K562 (cell line): ENCODE data around the gene CATSPER3. TPM values are rescaled to one million over a fixed set of nuclear protein-coding genes. Genes with fewer than 3 reads are reported as not detected.

Experiments
- ATAC-seq: fragments of 200-7000 bp; cut with Tn5 transposase; 3 replicates; pipeline ENCODE4 v1.9.1; 2020; ENCODE audit warnings: moderate library complexity
- BruUV-seq: library from RNA; stranded (reverse); fragments of 400-500 nt; replicated peaks from 2 replicates; lab custom pipeline; 2021; lab: Mats Ljungman, UMichigan
- CTCF ChIA-PET: fragments of 300-600 bp; formaldehyde crosslinking; extraction: SDS; loops from one replicate; lab custom pipeline; 2021; ENCODE audit warnings: low intra/inter-chr PET ratio; lab: Yijun Ruan, JAX
- POLR2A ChIA-PET: fragments of 300-600, 350-650 bp; sonication (Branson Sonifier 250); formaldehyde crosslinking; extraction: SDS; loops from one replicate; lab custom pipeline; 2021; ENCODE audit warnings: antibody characterized with exemption, inconsistent platforms; lab: Yijun Ruan, JAX
- DNase-seq, 4 experiments: peaks; one replicate each; pipeline versions ENCODE4 v3.0.0 to v3.0.0-alpha.2; 2011 to 2018; ENCODE audit warnings: low spot score in 3 of 4, mixed read lengths in 3 of 4; ENCODE audit errors: extremely low read depth in 1 of 4
- FAIRE-seq: peaks from 2 replicates; lab custom pipeline; 2011; peaks lifted over from hg19 to GRCh38; lab: Jason Lieb, UNC
- H2AFZ ChIP-seq: 2 replicates; pipeline ENCODE4 v1.6.0; 2011; ENCODE audit warnings: low read depth, low read length, control low read depth, inconsistent platforms
- H3K27ac ChIP-seq: fragments of 200-600 bp; 3 replicates; pipeline ENCODE4 v1.8.0; 2011; ENCODE audit warnings: low read depth, mild to moderate bottlenecking, control low read depth, inconsistent platforms, low read length, moderate library complexity, mixed read lengths; ENCODE audit errors: extremely low read depth
- H3K27me3 ChIP-seq, 2 experiments: fragments of 300-600 bp in 1 of 2; 2 replicates in 1 of 2; 3 replicates in 1 of 2; pipeline versions ENCODE4 v1.6.0 to v1.8.0; 2011; ENCODE audit warnings: inconsistent platforms in 2 of 2, low read length in 2 of 2, mild to moderate bottlenecking in 1 of 2, mixed read lengths in 1 of 2, moderate library complexity in 1 of 2; ENCODE audit not compliant: control insufficient read depth in 2 of 2, insufficient read depth in 2 of 2
- H3K36me3 ChIP-seq: fragments of 300-600 bp; 3 replicates; pipeline ENCODE4 v1.8.0; 2011; ENCODE audit warnings: mild to moderate bottlenecking, low read length, inconsistent platforms; ENCODE audit not compliant: control insufficient read depth, insufficient read depth
- H3K4me1 ChIP-seq, 2 experiments: fragments of 200-600 bp in 1 of 2; replicated peaks in 1 of 2; 2 replicates in 1 of 2; 3 replicates in 1 of 2; pipeline versions ENCODE4 v1.5.1 to v1.8.0; 2011; ENCODE audit warnings: inconsistent platforms in 2 of 2, low read length in 2 of 2, mild to moderate bottlenecking in 1 of 2, mixed read lengths in 1 of 2, moderate library complexity in 1 of 2; ENCODE audit not compliant: control insufficient read depth in 2 of 2, insufficient read depth in 2 of 2
- H3K4me2 ChIP-seq: 2 replicates; pipeline ENCODE4 v1.6.1; 2011; ENCODE audit warnings: low read length, control low read depth, inconsistent platforms, mixed read lengths; ENCODE audit not compliant: insufficient read depth
- H3K4me3 ChIP-seq: fragments of 200-600 bp; sonication (generic), shearing (Covaris generic); 2 replicates; pipeline ENCODE4 v1.5.1; 2016; ENCODE audit warnings: control low read depth, inconsistent platforms
- H3K79me2 ChIP-seq: fragments of 200-600 bp; 3 replicates; pipeline ENCODE4 v1.8.0; 2011; ENCODE audit warnings: low read length, inconsistent platforms; ENCODE audit not compliant: control insufficient read depth, insufficient read depth
- H3K9ac ChIP-seq, 2 experiments: 2 replicates each; pipeline versions ENCODE4 v1.6.0 to v1.6.1; 2011; ENCODE audit warnings: low read depth in 2 of 2, low read length in 2 of 2, control low read depth in 1 of 2, inconsistent platforms in 1 of 2, mild to moderate bottlenecking in 1 of 2, mixed read lengths in 1 of 2; ENCODE audit not compliant: insufficient read depth in 1 of 2
- H3K9me1 ChIP-seq: one replicate; pipeline ENCODE4 v1.6.0; 2011; ENCODE audit warnings: inconsistent platforms, mild to moderate bottlenecking, low read length, moderate library complexity; ENCODE audit not compliant: control insufficient read depth, insufficient read depth
- H3K9me3 ChIP-seq: replicated peaks from 2 replicates; pipeline ENCODE4 v1.5.1; 2011; ENCODE audit warnings: low read depth, low read length, inconsistent platforms; ENCODE audit not compliant: control insufficient read depth, insufficient read depth
- H4K20me1 ChIP-seq: replicated peaks from 2 replicates; pipeline ENCODE4 v1.6.1; 2011; ENCODE audit warnings: low read length, inconsistent platforms, mixed read lengths; ENCODE audit not compliant: control insufficient read depth, insufficient read depth
- ETS2 ChIP-seq: IDR thresholded peaks from 2 replicates; pipeline ENCODE4 v1.6.1; 2016; ENCODE audit warnings: borderline replicate concordance, missing genetic modification characterization, mild to moderate bottlenecking, moderate library complexity, missing compliant biosample characterization; ENCODE audit not compliant: poor library complexity, severe bottlenecking
- FOXJ2 ChIP-seq: fragments of 200-800 bp; sonication (Bioruptor generic); IDR thresholded peaks from 2 replicates; pipeline ENCODE4 v1.6.1; 2016; ENCODE audit warnings: missing genetic modification characterization, missing compliant biosample characterization
- GATA2 ChIP-seq: sonication (generic); formaldehyde crosslinking; IDR thresholded peaks from 2 replicates; pipeline ENCODE4 v1.4.0; 2020; ENCODE audit warnings: mild to moderate bottlenecking, missing genetic modification reagents
- JUNB ChIP-seq: fragments of 450-650 bp; formaldehyde crosslinking; conservative IDR thresholded peaks from 2 replicates; pipeline ENCODE4 v1.4.0; 2020; ENCODE audit warnings: mild to moderate bottlenecking
- MYC ChIP-seq, 2 experiments: fragments of 250-450 bp in 1 of 2; sonication (Bioruptor Pico) in 1 of 2; IDR thresholded peaks; 2 replicates each; pipeline versions ENCODE4 v1.5.1 to v1.6.1; 2012 to 2021; ENCODE audit warnings: low read depth in 2 of 2, borderline replicate concordance in 1 of 2, improper control_type of control experiment in 1 of 2, low read length in 1 of 2, mild to moderate bottlenecking in 1 of 2, moderate library complexity in 1 of 2
- NFRKB ChIP-seq: fragments of 450-650 bp; IDR thresholded peaks from 2 replicates; pipeline ENCODE4 v1.6.1; 2016; ENCODE audit warnings: low read depth
- NUFIP1 ChIP-seq: fragments of 450-650 bp; IDR thresholded peaks from 2 replicates; pipeline ENCODE4 v1.6.1; 2018; ENCODE audit not compliant: partially characterized antibody
- PML ChIP-seq: IDR thresholded peaks from 2 replicates; pipeline ENCODE4 v1.6.1; 2012; ENCODE audit warnings: low read length, inconsistent platforms
- SIRT6 ChIP-seq: IDR thresholded peaks from one replicate; pipeline ENCODE4 v1.6.1; 2012; ENCODE audit warnings: low read depth, mild to moderate bottlenecking, control low read depth, inconsistent platforms, low read length, moderate library complexity
- SMARCB1 ChIP-seq: IDR thresholded peaks from 2 replicates; pipeline ENCODE4 v1.6.1; 2011; ENCODE audit warnings: improper control_type of control experiment, low read depth; ENCODE audit not compliant: insufficient read length
- ZNF282 ChIP-seq: sonication (generic); formaldehyde crosslinking; IDR thresholded peaks from 2 replicates; pipeline ENCODE4 v1.8.1; 2023; ENCODE audit warnings: missing genetic modification reagents
- ZNF384 ChIP-seq: IDR thresholded peaks from 2 replicates; pipeline ENCODE4 v1.6.1; 2012; ENCODE audit warnings: low read depth, low read length, improper control_type of control experiment
- WGBS: fragments of 100-300 bp; shearing (Covaris generic); methylation state at CpG from one replicate; pipeline ENCODE4 v1.1.6; 2016; ENCODE audit warnings: low coverage, mixed read lengths; ENCODE audit not compliant: insufficient coverage; ENCODE audit errors: missing lambda C conversion rate; 5-methylcytosine and 5-hydroxymethylcytosine counted together
- in situ Hi-C: fragments of 300-500 bp; cut with MboI; formaldehyde crosslinking; loops from 4 replicates; pipeline ENCODE4 v1.15.0; 2018; ENCODE audit warnings: inconsistent platforms, mixed read lengths
- intact Hi-C: fragments of 100-400 bp; cut with micrococcal nuclease; formaldehyde crosslinking; loops from 2 replicates; pipeline ENCODE4 v1.14.2; 2022
- polyA plus RNA-seq, 8 experiments: library from polyadenylated mRNA; depleted of rRNA in 4 of 8; stranded (reverse) in 5 of 8; unstranded in 3 of 8; fragments of >200 nt; fragmentation: Nextera tagmentation in 2 of 8; fragmentation: Illumina TruSeq in 1 of 8; extraction: Ambion mirVana in 2 of 8; extraction: Trizol in 1 of 8; gene quantifications; 2 replicates each; pipeline versions ENCODE4 v1.2.1 to v1.2.3, GENCODE V29; 2011 to 2014; ENCODE audit warnings: inconsistent platforms in 1 of 8, missing spikeins in 1 of 8
- total RNA-seq, 7 experiments: library from RNA; depleted of rRNA in 6 of 7; stranded (reverse); fragments of >200 nt in 6 of 7; fragmentation: Illumina TruSeq in 2 of 7; extraction: Trizol in 2 of 7; gene quantifications; 2 replicates each; pipeline versions ENCODE4 v1.2.1 to v1.2.3, GENCODE V29; 2011 to 2021; ENCODE audit warnings: low replicate concordance in 1 of 7
- TF ChIP-seq, protein P1 (sequence below): sonication (generic); formaldehyde crosslinking; IDR thresholded peaks from 2 replicates; pipeline ENCODE4 v1.8.1; 2023; ENCODE audit warnings: mild to moderate bottlenecking, missing genetic modification reagents, moderate library complexity

The CATSPER3 gene
- total and polyA plus RNA-seq, 9 of the 15 experiments (the other 6 are each of a cell fraction or from before 2014, with no cell fraction given) = 0.14 to 1.5 (median 0.49) TPM

DNA sequence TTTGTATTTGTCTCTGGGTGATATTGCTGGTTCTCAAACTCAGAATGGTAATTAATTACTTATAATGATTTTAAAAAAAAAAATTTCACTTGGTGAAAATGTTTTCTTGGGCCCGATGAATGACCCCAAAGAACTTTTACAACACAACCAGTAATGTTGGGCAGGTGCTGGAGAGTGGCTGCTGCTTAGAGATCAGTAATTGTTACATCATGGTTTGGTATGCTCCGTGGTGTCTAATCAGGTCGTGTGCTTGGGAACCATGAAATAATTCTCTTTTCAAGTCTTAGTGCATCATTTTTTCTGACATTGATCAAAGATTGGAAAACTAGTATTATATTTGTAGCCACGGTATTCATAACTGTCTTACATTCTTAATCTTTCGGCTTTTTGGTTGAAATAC, 33.5 kb upstream of the CATSPER3 start:
- Histone ChIP-seq H3K4me3 (no peak overlapping the region), H3K9me3 (no peaks in the 10 kb centered on the region), H3K4me1 (no peaks in the 10 kb centered on the region), H3K4me2 (no peak overlapping the region), H3K79me2 (no peaks in the 10 kb centered on the region), H4K20me1 (no peaks in the 10 kb centered on the region), H3K27ac (no peak overlapping the region), H3K27me3 (no peaks in the 10 kb centered on the region), H2AFZ (no peak overlapping the region), H3K36me3 (peaks cover 51% of the 10 kb centered on the region; the same call in 2 of the 3 replicates), H3K9me1 (no peaks in the 10 kb centered on the region), H3K9ac (no peak overlapping the region)
- no peak for ATAC-seq
- FAIRE-seq = no peak
- in situ Hi-C loops = no loop called here
- CTCF ChIA-PET = no interaction called here
- DNase-seq = no peak
- intact Hi-C loops = no loop called here
- POLR2A ChIA-PET = no interaction called here
- WGBS = 75% methylated on average over 5 of the region's 5 CpGs
- BruUV-seq = no TSS peak
- no peak for TF ChIP-seq PML
- TF ChIP-seq NFRKB = no peak

DNA sequence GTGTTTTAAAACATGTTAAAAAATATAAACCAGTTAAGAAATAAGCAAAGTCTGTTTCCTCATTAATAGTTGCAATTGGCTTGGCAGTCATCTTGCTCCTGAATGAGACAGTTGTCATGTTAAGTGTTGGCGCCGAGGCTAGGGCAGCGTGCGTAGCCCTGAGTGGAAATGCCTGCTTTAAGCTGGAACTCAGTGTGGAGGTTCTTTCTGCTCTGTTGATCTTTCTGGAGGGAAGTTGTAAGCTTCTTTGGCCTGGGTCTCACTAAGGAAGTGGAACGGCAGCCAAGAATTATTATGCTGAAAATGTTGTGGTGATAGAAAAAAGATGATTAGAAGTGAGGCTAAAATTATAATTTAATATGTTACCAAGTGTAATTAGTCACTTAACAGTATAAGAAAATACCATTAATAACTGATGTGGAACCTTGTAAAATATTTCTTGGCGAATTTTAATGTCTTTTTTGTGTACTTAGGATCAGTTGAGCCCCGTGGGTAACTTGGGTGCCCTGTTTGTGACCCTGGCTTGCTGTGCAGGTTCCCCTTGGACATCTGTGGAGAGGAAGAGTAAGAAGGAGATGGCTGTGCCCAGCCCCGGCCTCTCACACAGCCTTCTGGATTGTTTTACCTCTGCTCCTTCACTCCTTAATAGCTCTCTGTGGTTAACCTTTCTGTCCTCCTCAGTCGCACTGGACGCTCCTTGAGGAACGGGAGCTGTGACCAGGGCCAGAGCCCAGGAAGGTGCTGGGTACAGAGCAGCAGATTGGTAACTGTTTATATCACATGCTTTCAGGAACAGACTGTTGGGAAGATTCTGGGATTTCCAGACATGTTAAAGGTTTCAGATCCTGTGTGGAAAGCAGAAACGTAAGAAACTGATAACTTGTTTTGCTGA, 31.8 kb upstream of the CATSPER3 start:
- Histone ChIP-seq H3K9me1 (no peaks in the 10 kb centered on the region), H3K4me3 (no peak overlapping the region), H3K36me3 (peaks cover 45% of the 10 kb centered on the region; the same call in 2 of the 3 replicates), H3K27ac (no peak overlapping the region), H3K4me1 (no peaks in the 10 kb centered on the region), H3K79me2 (no peaks in the 10 kb centered on the region), H3K27me3 (no peaks in the 10 kb centered on the region), H3K9ac (no peak overlapping the region), H3K4me2 (no peak overlapping the region), H2AFZ (no peak overlapping the region), H3K9me3 (no peaks in the 10 kb centered on the region), H4K20me1 (no peaks in the 10 kb centered on the region)
- DNase-seq (no peak), ATAC-seq (no peak), FAIRE-seq (no peak)
- WGBS = 89% methylated on average over 12 of the region's 12 CpGs
- in situ Hi-C loops (no loop called here), intact Hi-C loops (no loop called here)
- no TSS peak for BruUV-seq
- CTCF ChIA-PET = no interaction called here
- no peak for TF ChIP-seq SIRT6
- no peak for TF ChIP-seq ZNF282 (CRISPR knock-in tag)
- TF ChIP-seq JUNB (CRISPR knock-in tag) = no peak
- no peak for TF ChIP-seq ZNF384
- TF ChIP-seq SMARCB1 = no peak
- TF ChIP-seq GATA2 (CRISPR knock-in tag) = no peak
- TF ChIP-seq, protein P1, sequence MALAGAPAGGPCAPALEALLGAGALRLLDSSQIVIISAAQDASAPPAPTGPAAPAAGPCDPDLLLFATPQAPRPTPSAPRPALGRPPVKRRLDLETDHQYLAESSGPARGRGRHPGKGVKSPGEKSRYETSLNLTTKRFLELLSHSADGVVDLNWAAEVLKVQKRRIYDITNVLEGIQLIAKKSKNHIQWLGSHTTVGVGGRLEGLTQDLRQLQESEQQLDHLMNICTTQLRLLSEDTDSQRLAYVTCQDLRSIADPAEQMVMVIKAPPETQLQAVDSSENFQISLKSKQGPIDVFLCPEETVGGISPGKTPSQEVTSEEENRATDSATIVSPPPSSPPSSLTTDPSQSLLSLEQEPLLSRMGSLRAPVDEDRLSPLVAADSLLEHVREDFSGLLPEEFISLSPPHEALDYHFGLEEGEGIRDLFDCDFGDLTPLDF (CRISPR knock-in tag) = no peak
- TF ChIP-seq ETS2 = no peak
- TF ChIP-seq MYC (IDR thresholded peaks at IDR 0.05; ENCODE audit: low read depth, low read length) = no peak
- no peak for TF ChIP-seq MYC (CRISPR knock-in tag; IDR thresholded peaks at IDR 0.05; ENCODE audit: borderline replicate concordance, low read depth)
- TF ChIP-seq NUFIP1 = no peak
- no peak for TF ChIP-seq FOXJ2 (tag)
- POLR2A ChIA-PET = interaction anchor here (1.1 kb wide), 1 partner anchor 10 kb away, joined by 3 read pairs; no protein-coding TSS in a partner anchor
